Mucosa of descending colon (tissue), 3 donors: ENCODE data around the gene CDHR1. TPM values are rescaled to one million over a fixed set of nuclear protein-coding genes. Genes with fewer than 3 reads are reported as not detected.
A peak's percentile ranks its signal among the peaks of the same experiment; 100 is the strongest.
"Not testable (repeated sequence)": the region's sequence is repeated elsewhere in the genome, so short reads cannot be mapped to it uniquely, and the experiment has no call there.

Experiments
- ATAC-seq: fragments of 200-7000 bp; cut with Tn5 transposase; one replicate; pipeline ENCODE4 v1.9.1; 2020; ENCODE audit warnings: mild to moderate bottlenecking, moderate library complexity
- DNase-seq, 3 donors: peaks; one replicate each; pipeline ENCODE4 v3.0.0-alpha.2; 2020
- H3K36me3 ChIP-seq: fragments of 200-600 bp; one replicate; pipeline ENCODE4 v1.8.0; 2021; ENCODE audit warnings: low read depth, mild to moderate bottlenecking
- H3K4me1 ChIP-seq: fragments of 200-600 bp; one replicate; pipeline ENCODE4 v1.8.0; 2021; ENCODE audit warnings: low read depth, mild to moderate bottlenecking
- H3K4me3 ChIP-seq: fragments of 200-600 bp; one replicate; pipeline ENCODE4 v1.8.0; 2021; ENCODE audit warnings: mild to moderate bottlenecking
- H3K9me3 ChIP-seq: fragments of 200-600 bp; one replicate; pipeline ENCODE4 v1.8.0; 2021; ENCODE audit warnings: mild to moderate bottlenecking
- intact Hi-C, 2 donors: fragments of 100-400 bp; cut with DNase I in 1 of 2; cut with micrococcal nuclease in 1 of 2; formaldehyde crosslinking; loops; one replicate each; pipeline versions ENCODE4 v1.11.0 to v1.11.1; 2022; cut with DNase I, micrococcal nuclease
- total RNA-seq, 3 donors: library from RNA; stranded (reverse); fragmentation: NEBNext Ultra II Directional in 2 of 3; extraction: Animal tissue kit (Norgen Biotek cat#: 25700) in 2 of 3; gene quantifications; one replicate each; pipeline versions ENCODE4 v1.2.1 to v1.2.4, GENCODE V29; 2021 to 2023
- TF ChIP-seq, protein P1 (sequence below): fragments of 200-600 bp; IDR thresholded peaks from one replicate; pipeline ENCODE4 v1.8.0; 2022; ENCODE audit warnings: antibody characterized with exemption, mild to moderate bottlenecking
- donor health status: DM: no; HTN: no; CAD: no; lungs with moderate emphysema.
- donor health status: DM: no; HTN: no; CAD: no.
- donor health status: DM: no; HTN: yes; CAD: no.

The CDHR1 gene
- total RNA-seq, 3 donors from 2014 or later, result 39.6 to 169 (median 114) TPM

DNA sequence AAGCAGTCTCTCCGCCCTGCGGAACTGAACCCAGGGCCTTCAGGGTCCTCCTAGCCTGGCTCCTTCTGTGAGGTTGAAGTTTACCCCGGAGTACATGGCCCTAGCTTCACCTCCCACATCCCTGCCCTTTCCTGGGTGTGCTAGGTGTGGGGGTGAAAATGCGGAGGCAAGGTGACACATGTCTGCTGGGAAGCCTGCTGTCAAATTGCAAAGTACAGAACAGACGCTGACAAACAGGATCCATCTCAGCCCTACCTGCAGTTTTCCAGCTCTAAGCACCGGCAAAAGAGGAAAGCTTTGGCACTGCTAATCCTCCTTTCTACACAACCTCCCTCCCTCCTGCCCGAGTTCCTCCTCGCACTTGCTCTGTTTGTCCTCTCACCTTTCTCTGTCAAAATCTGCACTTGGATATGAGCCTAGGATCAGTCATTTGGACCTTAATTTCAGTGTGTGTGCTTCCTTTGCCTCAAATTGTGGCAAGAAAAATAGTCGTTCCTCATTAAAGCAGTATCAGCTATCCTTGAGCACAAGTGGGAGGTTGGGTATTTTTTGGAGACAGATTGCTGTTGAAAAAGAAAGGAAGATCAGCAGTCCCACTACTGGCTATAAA, 35.2 kb upstream of the CDHR1 start:
- TF ChIP-seq, protein P1, sequence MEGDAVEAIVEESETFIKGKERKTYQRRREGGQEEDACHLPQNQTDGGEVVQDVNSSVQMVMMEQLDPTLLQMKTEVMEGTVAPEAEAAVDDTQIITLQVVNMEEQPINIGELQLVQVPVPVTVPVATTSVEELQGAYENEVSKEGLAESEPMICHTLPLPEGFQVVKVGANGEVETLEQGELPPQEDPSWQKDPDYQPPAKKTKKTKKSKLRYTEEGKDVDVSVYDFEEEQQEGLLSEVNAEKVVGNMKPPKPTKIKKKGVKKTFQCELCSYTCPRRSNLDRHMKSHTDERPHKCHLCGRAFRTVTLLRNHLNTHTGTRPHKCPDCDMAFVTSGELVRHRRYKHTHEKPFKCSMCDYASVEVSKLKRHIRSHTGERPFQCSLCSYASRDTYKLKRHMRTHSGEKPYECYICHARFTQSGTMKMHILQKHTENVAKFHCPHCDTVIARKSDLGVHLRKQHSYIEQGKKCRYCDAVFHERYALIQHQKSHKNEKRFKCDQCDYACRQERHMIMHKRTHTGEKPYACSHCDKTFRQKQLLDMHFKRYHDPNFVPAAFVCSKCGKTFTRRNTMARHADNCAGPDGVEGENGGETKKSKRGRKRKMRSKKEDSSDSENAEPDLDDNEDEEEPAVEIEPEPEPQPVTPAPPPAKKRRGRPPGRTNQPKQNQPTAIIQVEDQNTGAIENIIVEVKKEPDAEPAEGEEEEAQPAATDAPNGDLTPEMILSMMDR, result no peak
- ATAC-seq (peak; percentile 89), DNase-seq (no peak)
- intact Hi-C loops, result loop anchor here in 1 of 2 donors (10.0 kb wide), 1 partner anchor 46 kb away; no protein-coding TSS in a partner anchor
- no peak overlapping the region for H3K4me3 ChIP-seq
- no peaks in the 10 kb centered on the region for H3K36me3 ChIP-seq
- peaks cover under 1% of the 10 kb centered on the region for H3K4me1 ChIP-seq
- no peaks in the 10 kb centered on the region for H3K9me3 ChIP-seq

DNA sequence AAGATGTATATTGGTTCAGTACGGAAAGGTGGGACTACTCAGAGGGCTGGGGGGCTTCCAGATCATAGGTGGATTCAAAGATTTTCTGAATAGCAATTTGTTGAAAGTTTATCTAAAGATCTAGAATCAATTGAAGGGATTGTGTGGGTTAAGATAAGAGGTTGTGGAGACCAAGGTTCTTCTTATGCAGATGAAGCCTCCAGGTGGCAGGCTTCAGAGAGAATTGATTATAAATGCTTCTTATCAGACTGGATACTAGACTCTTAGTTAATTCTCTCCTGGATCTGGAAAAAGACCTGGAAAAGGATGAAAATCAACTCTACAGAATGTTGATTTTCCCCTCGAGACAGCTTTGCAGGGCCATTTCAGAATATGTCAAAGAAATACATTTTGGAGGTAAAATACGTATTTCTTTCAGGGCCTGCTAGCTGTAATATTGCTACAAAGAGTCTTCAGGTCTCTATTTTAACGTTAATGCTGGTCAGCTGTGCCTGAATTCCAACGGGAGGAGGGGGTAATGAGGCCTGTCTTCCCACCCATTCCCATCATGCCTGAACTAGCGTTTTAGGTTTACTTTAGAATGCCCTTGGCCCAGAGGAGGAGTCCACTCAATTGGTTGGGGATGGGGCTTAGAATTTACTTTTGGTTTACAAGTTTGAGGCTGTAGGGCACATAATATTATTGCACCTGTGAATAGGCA, 33.5 kb upstream of the CDHR1 start:
- intact Hi-C loops, result no loop called here
- Histone ChIP-seq H3K4me3 (no peak overlapping the region), H3K4me1 (peaks cover 4% of the 10 kb centered on the region), H3K9me3 (no peaks in the 10 kb centered on the region), H3K36me3 (no peaks in the 10 kb centered on the region)
- ATAC-seq, result no peak
- TF ChIP-seq, protein P1, result no peak
- DNase-seq, result peak in 1 of 3 donors; percentile 66

DNA sequence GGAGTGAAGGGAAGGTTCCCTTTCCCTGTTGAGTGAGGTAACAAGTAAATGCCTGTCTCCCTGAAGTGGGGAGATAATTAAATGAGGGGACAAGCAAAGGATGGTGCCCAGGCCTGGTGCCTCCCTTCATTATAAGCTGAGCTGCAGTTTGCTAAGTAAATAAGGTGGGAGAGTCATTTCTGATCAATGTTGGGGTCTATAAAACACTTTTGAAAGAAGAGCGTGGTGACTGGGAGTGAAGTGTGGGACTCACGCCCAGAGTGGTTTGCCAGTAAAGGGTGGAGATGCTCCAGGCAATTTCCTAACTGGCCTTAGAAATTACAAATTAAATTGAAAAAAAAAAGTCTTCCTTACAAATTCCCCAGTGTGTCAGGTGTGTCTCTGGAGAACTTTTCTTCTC, 30.3 kb upstream of the CDHR1 start:
- DNase-seq, result no peak
- peaks cover 4% of the 10 kb centered on the region for H3K4me1 ChIP-seq
- ATAC-seq, result peak; percentile 69
- TF ChIP-seq, protein P1, result no peak
- H3K9me3 ChIP-seq, result no peaks in the 10 kb centered on the region
- H3K36me3 ChIP-seq, result no peaks in the 10 kb centered on the region
- H3K4me3 ChIP-seq, result no peak overlapping the region
- intact Hi-C loops, result no loop called here

DNA sequence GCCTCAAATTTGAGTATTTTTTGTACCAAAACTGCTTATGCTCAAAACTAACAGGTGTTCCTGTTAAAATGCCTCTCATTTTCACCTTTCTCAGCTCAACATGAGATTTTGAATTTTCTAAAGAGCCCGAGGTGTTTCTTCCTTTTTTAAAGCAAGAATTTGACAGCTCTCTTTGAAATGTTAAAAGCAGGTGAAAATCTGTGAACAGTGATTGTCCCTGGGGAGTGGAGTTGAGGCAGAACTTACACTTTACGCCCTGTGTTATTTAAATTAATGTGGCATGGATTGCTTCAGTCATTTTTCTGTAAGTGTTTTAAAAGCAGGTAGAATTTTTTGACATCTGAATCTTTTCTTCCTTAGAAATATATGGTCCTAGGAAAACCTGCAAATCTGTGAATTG, 29.9 kb upstream of the CDHR1 start:
- TF ChIP-seq, protein P1, result no peak
- intact Hi-C loops, result no loop called here
- no peaks in the 10 kb centered on the region for H3K36me3 ChIP-seq
- H3K4me3 ChIP-seq, result no peak overlapping the region
- no peaks in the 10 kb centered on the region for H3K9me3 ChIP-seq
- no peak for ATAC-seq
- peaks cover 4% of the 10 kb centered on the region for H3K4me1 ChIP-seq
- DNase-seq, result no peak

DNA sequence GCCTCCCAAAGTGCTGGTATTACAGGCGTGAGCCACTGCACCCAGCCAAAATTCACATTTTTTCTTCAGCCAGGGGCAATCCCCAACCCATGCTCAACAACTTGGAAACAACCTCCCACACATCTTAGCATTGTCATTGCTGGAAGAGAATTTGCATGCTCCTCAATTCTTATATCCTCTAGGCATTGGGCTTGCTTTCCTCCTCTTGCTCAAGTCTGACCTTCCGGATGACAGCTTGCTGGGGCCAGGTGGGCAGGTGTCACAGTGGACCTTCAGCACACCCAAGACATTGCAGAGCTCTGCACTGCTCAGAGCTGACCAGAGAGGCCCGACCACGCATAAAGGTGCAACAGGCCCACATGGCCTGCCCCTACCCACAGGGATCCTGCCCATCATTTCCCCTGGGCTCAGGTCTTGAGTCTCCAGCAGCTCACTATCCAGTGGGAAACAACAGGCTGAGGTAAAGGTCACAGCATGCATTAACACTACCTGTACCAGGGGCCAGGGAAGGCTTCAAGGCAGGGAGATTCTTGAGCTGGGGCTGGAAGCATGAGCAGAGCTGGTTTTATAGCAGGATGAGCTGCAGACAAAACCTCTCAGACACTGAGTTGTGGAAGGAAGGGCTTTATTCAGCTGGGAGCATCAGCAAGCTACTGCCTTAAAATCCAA, 27.6 kb upstream of the CDHR1 start:
- Histone ChIP-seq H3K9me3 (no peaks in the 10 kb centered on the region), H3K36me3 (no peaks in the 10 kb centered on the region), H3K4me3 (no peak overlapping the region), H3K4me1 (peaks cover 11% of the 10 kb centered on the region)
- intact Hi-C loops, result no loop called here
- TF ChIP-seq, protein P1, result no peak
- DNase-seq (no peak), ATAC-seq (no peak)

DNA sequence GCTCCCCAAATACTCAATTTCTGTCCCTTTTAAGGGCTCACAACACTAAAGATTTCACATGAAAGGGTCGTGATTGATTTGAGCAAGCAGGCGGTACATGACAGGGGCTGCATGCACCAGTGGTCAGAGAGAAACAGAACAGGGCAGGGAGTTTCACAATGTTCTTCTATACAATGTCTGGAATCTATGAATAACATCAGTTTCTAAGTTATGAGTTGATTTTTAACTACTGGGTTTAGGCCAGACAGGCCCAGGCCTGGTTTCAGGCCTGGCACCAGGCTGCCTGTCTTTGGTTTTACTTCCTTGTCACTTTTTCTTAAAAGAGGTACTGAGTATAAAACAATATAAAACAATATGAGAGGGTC, 27.1 kb upstream of the CDHR1 start:
- H3K9me3 ChIP-seq, ATAC-seq, DNase-seq, H3K4me3 ChIP-seq, H3K36me3 ChIP-seq, intact Hi-C loops: not testable (repeated sequence)
- H3K4me1 ChIP-seq, result peaks cover 15% of the 10 kb centered on the region

DNA sequence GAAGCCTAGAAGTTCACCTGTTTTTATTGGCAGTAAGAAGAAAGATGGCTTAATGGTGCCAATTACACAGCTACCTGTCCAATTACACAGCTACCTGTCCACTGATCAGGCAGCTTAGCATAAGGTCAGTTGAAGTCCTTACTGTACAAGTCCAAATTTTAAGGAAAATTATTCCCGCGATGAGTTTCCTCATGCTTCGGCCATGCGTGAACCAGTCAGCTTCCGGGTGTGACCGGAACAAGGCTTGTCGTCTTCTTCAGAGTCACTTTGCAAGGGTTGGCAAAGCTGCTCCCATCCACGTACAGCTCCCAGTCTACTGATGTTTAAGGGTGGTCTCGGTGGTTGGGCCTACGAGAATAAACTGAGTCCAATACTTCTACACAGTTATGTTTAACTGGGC, 26.0 kb upstream of the CDHR1 start:
- DNase-seq, H3K36me3 ChIP-seq, H3K9me3 ChIP-seq, intact Hi-C loops, ATAC-seq, H3K4me3 ChIP-seq: not testable (repeated sequence)
- peaks cover 16% of the 10 kb centered on the region for H3K4me1 ChIP-seq

DNA sequence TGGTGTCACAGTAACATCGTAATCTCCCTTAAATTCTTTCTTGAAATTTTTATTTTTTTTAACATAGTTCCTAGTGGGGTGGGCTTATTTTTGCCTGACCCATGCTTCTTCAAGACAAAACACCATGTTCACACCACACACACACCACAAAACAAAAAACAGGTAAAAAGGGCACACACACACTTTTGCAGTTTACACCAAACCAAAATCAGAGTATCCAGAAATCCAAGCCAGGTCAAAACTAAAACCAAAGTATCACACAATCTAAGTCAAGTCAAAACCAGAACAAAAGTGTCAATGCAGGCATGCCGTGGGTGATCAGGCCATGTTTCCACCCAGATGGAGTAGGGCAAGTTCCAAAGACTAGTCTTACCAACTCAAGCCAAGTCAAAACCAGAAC, 23.1 kb upstream of the CDHR1 start:
- DNase-seq, intact Hi-C loops, H3K9me3 ChIP-seq, ATAC-seq, H3K4me3 ChIP-seq, H3K36me3 ChIP-seq: not testable (repeated sequence)
- H3K4me1 ChIP-seq, result peaks cover 12% of the 10 kb centered on the region
